Myocyte (in vitro differentiated cells): ENCODE data around the gene ZSWIM8. TPM values are rescaled to one million over a fixed set of nuclear protein-coding genes. Genes with fewer than 3 reads are reported as not detected.
A peak's percentile ranks its signal among the peaks of the same experiment; 100 is the strongest.
"Not testable (repeated sequence)": the region's sequence is repeated elsewhere in the genome, so short reads cannot be mapped to it uniquely, and the experiment has no call there.

Experiments
- DNase-seq: peaks from one replicate; pipeline ENCODE4 v3.0.0-alpha.2; 2012; ENCODE audit warnings: low read depth
- total RNA-seq: library from RNA; depleted of rRNA; stranded (reverse); fragments of >200 nt; gene quantifications from 2 replicates; pipeline ENCODE4 v1.2.3, GENCODE V29; 2014

The ZSWIM8 gene
- total RNA-seq, 1 donor from 2014 or later: 79.9 TPM

- DNase-seq: no peak
Measured at GRCh38 chr10:73813333-73813732, 27.9 kb downstream of the ZSWIM8 start.

- no peak for DNase-seq
Measured at GRCh38 chr10:73814276-73814895, 29.0 kb downstream of the ZSWIM8 start.

- no peak for DNase-seq
Measured at GRCh38 chr10:73814896-73815718, 29.7 kb downstream of the ZSWIM8 start.

GRCh38 chr10:73815719-73816030 is 30.3 kb downstream of the ZSWIM8 start:
- DNase-seq: no peak

- no peak for DNase-seq
Measured at GRCh38 chr10:73816917-73817729, 31.7 kb downstream of the ZSWIM8 start.

GRCh38 chr10:73817826-73818225 is 32.4 kb downstream of the ZSWIM8 start:
- no peak for DNase-seq

GRCh38 chr10:73818402-73818801 is 33.0 kb downstream of the ZSWIM8 start:
- peak; percentile 67 for DNase-seq

- DNase-seq: no peak
Measured at GRCh38 chr10:73819081-73819480, 33.7 kb downstream of the ZSWIM8 start.

- DNase-seq: no peak
Measured at GRCh38 chr10:73819513-73820093, 34.2 kb downstream of the ZSWIM8 start.

GRCh38 chr10:73823391-73823790 is 38.0 kb downstream of the ZSWIM8 start:
- no peak for DNase-seq

- no peak for DNase-seq
Measured at GRCh38 chr10:73824146-73824725, 38.8 kb downstream of the ZSWIM8 start.

- DNase-seq: peak; percentile 94
Measured at GRCh38 chr10:73827346-73828089, 42.1 kb downstream of the ZSWIM8 start.

- peak; percentile 11 for DNase-seq
Measured at GRCh38 chr10:73828161-73828560, 42.8 kb downstream of the ZSWIM8 start.

GRCh38 chr10:73829090-73829489 is 43.7 kb downstream of the ZSWIM8 start:
- DNase-seq: not testable (repeated sequence)

GRCh38 chr10:73836427-73836980 is 51.1 kb downstream of the ZSWIM8 start:
- DNase-seq: no peak

GRCh38 chr10:73837072-73837471 is 51.7 kb downstream of the ZSWIM8 start:
- DNase-seq: no peak

GRCh38 chr10:73838008-73838567 is 52.7 kb downstream of the ZSWIM8 start:
- no peak for DNase-seq

GRCh38 chr10:73838827-73839226 is 53.4 kb downstream of the ZSWIM8 start:
- peak; percentile 38 for DNase-seq

GRCh38 chr10:73839276-73839966 is 54.0 kb downstream of the ZSWIM8 start:
- DNase-seq: no peak
